HG03095 (cell line): Measurements from ENCODE around the gene DNASE1.
"Not testable (repeated sequence)": the region's sequence is repeated elsewhere in the genome, so short reads cannot be mapped to it uniquely, and the experiment has no call there.

Experiments
- ATAC-seq: cut with Tn5 transposase; IDR thresholded peaks from one replicate; pipeline ENCODE4 v1.9.1; 2021; ENCODE audit warnings: moderate library complexity; ENCODE audit not compliant: unreplicated experiment

DNASE1 gene

GRCh38 chr16:3640632-3641501, 13.6 kb upstream of the DNASE1 start:
- no peak for ATAC-seq

DNA sequence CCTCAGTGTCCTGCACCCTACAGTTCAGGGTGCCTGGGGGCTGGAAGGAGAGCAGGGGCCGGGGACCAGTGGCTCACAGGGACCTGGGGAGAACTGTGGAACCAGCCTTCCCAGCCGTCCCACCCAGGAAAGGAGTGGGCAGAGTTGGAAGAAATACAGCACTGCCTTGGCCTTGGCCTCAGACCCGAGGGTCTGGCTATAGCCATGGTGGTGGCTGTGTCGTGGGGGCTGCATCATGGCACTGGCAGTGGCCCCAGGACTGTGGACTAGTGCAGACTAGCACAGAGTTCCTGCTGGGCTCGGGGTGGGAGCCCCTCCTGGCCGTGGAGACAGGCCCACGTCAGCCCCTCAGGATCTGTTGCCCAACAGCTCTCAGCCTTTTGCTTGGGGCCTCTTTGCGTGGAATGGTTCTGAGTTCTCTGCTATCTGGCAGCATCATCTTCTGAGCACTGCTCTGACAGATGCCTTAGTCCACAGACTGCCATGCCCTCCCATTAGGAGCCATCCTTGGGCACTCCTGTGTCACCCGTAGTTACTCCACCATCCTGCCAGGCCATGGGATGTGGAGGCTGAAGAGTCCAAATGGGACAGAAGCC, 12.6 kb upstream of the DNASE1 start:
- ATAC-seq = no peak

GRCh38 chr16:3642397-3643094, 11.9 kb upstream of the DNASE1 start:
- ATAC-seq = no peak

GRCh38 chr16:3643095-3643730, 11.3 kb upstream of the DNASE1 start:
- no peak for ATAC-seq

DNA sequence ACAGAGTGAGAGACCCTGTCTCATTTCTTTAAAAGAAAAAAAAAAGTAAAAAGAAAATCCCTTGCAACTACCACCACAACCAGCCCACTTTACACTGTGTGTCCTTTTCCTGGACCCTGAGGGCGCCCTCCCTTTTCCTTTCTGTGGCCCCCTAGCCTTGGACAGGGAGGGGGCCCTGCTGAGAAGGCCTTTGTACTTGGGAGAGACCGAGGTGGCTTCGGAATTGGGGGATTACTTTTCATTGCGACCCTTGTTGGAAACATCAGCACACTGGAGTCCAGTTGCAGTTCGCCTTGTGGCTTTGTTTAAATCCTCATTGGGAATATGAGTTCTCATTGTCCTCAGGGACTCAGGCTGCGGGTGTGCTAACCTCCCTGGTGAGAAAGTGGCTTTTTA, 9.4 kb upstream of the DNASE1 start:
- ATAC-seq = no peak

- ATAC-seq = no peak
These were observed 8.8 kb upstream of the DNASE1 start for GRCh38 chr16:3645504-3646347.

DNA sequence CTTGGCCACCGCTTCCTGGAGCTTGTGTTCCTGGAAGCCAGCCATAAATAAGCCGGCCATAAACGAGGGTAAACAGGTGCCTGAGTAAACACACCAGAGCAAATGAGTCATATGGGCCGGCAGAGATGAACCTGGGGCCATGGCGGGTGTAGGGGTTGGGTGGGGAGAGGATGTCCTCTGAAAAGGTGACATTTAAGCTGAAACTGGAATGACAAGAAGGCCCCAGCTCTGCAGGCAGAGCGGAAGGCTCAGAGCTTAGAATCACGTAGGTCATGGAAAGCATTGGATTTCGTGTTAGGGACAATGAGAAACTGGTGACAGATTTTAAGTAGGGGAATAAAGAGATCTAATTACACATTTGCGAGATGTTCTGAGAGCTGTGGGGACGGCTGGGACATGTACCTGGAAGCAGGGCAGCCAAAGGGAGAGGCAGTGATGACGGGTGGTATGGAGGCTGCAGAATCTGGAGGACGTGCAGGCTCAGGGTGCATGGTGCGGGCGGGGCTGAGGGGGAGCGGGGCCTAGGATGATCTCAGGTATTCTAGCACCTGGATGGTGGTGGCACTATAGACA, 8.1 kb upstream of the DNASE1 start:
- no peak for ATAC-seq

GRCh38 chr16:3650631-3651265, 3.7 kb upstream of the DNASE1 start:
- no peak for ATAC-seq

GRCh38 chr16:3651461-3652372, 2.8 kb upstream of the DNASE1 start:
- no peak for ATAC-seq

- no peak for ATAC-seq
These were observed 1.9 kb upstream of the DNASE1 start for GRCh38 chr16:3652373-3653195.

- no peak for ATAC-seq
These were observed 522 bp downstream of the DNASE1 start for GRCh38 chr16:3655030-3655395.

DNA sequence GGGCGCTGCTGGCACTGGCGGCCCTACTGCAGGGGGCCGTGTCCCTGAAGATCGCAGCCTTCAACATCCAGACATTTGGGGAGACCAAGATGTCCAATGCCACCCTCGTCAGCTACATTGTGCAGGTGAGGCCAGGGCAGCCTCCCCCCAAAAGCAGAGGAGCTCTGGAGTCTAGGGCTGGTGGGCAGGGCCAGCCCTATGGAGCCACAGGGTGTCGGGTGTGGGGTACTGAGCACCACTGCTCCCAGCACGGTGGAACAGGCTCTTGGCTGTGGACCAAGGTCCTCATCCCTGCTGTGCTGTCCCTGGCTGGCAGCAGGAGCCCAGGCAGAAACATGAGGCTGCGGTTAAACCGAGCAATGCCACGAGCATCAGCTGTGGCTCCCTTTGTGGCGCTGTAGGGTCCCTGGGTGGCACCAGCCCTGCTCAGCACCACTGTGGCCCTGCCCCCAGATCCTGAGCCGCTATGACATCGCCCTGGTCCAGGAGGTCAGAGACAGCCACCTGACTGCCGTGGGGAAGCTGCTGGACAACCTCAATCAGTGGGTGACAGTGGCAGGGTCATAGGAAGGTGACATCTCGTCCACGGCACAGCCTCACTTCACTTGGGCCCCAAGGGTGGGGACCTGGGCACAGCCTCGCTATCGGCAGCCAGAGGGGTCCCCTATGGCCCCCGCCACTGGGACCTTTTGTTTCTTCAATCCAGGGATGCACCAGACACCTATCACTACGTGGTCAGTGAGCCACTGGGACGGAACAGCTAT, 1.1 kb downstream of the DNASE1 start:
- no peak for ATAC-seq

GRCh38 chr16:3656160-3656490, 1.6 kb downstream of the DNASE1 start:
- not testable (repeated sequence) for ATAC-seq

GRCh38 chr16:3656491-3657468, 2.3 kb downstream of the DNASE1 start:
- no peak for ATAC-seq

- ATAC-seq = no peak
These were observed 4.8 kb downstream of the DNASE1 start for GRCh38 chr16:3659251-3659650.

GRCh38 chr16:3661311-3661710, 6.8 kb downstream of the DNASE1 start:
- ATAC-seq = no peak
